Tibial nerve (tissue), 4 donors: Measurements from ENCODE around the gene EGFLAM.

Experiments used
- EP300 ChIP-seq, 2 donors: sonication (generic); formaldehyde crosslinking; IDR thresholded peaks; one replicate each; pipeline ENCODE4 v1.6.1; 2017; ENCODE audit warnings: antibody characterized with exemption in 2 of 2, mild to moderate bottlenecking in 1 of 2
- POLR2A ChIP-seq, 2 donors: fragments of 450-650 bp; IDR thresholded peaks; one replicate each; pipeline ENCODE4 v1.6.1; 2017; ENCODE audit warnings: antibody characterized with exemption in 2 of 2, mild to moderate bottlenecking in 2 of 2, moderate library complexity in 2 of 2
- TF ChIP-seq, protein P1 (sequence below), 5 experiments: fragments of 200-600 bp in 3 of 5; fragments of 450-650 bp in 2 of 5; sonication (generic) in 3 of 5; IDR thresholded peaks; one replicate each; pipeline ENCODE4 v1.5.1; 2016 to 2019; ENCODE audit warnings: antibody characterized with exemption in 5 of 5, mild to moderate bottlenecking in 3 of 5, moderate library complexity in 2 of 5

GRCh38 chr5:38468202-38468673 is 209.9 kb downstream of the EGFLAM start:
- TF ChIP-seq, protein P1, sequence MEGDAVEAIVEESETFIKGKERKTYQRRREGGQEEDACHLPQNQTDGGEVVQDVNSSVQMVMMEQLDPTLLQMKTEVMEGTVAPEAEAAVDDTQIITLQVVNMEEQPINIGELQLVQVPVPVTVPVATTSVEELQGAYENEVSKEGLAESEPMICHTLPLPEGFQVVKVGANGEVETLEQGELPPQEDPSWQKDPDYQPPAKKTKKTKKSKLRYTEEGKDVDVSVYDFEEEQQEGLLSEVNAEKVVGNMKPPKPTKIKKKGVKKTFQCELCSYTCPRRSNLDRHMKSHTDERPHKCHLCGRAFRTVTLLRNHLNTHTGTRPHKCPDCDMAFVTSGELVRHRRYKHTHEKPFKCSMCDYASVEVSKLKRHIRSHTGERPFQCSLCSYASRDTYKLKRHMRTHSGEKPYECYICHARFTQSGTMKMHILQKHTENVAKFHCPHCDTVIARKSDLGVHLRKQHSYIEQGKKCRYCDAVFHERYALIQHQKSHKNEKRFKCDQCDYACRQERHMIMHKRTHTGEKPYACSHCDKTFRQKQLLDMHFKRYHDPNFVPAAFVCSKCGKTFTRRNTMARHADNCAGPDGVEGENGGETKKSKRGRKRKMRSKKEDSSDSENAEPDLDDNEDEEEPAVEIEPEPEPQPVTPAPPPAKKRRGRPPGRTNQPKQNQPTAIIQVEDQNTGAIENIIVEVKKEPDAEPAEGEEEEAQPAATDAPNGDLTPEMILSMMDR (IDR thresholded peaks at IDR 0.05): no peak
- TF ChIP-seq POLR2A (IDR thresholded peaks at IDR 0.05): no peak
- peak in 1 of 2 donors; percentile 74 for TF ChIP-seq EP300 (IDR thresholded peaks at IDR 0.05)
